HT-29 (cell line): ENCODE results near the gene ASAH2B. TPM values are rescaled to one million over a fixed set of nuclear protein-coding genes. Genes with fewer than 3 reads are reported as not detected.
"Not testable (repeated sequence)": the region's sequence is repeated elsewhere in the genome, so short reads cannot be mapped to it uniquely, and the experiment has no call there.

ENCODE experiments used
- DNase-seq: peaks from one replicate; pipeline ENCODE4 v3.0.0-alpha.2; 2015; ENCODE audit warnings: low spot score
- total RNA-seq: library from RNA; depleted of rRNA; stranded (reverse); fragments of >200 nt; shearing (Covaris generic); gene quantifications from 2 replicates; pipeline ENCODE4 v1.2.3, GENCODE V29; 2014; rRNA removed

The ASAH2B gene
- total RNA-seq: 3.7 and 9.3 TPM in 2 replicates

- DNase-seq: peak; percentile 86
Observed at GRCh38 chr10:50739618-50740292, at the start of gene ASAH2B. ASAH2B (plus strand) TSS chr10:50739936; CDS start chr10:50745131, 5,195 bp downstream.

DNA sequence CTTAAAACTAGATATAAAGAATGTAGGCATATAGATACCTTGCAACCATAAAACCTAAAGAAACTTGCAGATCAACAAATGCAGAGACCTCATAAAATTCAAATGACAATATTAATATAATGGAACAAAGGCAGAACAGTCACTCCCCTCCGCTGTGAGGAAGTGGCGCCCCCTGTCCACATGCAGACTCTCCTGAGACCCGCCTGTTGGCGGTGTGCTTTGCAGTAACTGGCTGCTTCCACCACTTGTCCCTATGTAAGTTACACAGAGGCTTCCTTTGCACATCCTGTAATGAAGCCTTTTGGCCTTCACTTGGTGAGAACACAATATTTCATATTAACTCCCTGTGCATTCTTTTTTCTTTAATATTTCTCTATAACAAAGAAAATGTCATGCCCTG lies 41.9 kb upstream of the ASAH2B start:
- not testable (repeated sequence) for DNase-seq

DNA sequence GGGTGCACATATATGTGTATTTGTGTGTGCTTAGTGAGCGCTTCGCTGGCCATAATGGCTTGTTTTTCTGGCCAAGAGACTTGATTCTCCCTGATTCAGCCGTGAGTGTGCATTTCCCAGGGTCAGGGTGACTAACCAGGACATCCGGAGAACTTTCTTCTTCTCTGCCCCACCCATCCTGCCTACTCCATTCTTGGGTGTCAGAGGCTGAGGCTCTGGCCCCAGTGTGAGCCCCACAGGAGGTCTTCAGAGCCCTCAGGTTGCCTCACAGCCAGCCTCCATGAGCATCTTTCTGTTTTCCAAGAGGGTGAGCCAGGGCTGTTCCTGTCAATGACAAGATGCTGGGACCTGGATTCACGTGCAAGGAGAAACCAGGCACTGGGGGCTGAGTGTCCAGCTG lies 37.8 kb upstream of the ASAH2B start:
- DNase-seq: not testable (repeated sequence)

DNA sequence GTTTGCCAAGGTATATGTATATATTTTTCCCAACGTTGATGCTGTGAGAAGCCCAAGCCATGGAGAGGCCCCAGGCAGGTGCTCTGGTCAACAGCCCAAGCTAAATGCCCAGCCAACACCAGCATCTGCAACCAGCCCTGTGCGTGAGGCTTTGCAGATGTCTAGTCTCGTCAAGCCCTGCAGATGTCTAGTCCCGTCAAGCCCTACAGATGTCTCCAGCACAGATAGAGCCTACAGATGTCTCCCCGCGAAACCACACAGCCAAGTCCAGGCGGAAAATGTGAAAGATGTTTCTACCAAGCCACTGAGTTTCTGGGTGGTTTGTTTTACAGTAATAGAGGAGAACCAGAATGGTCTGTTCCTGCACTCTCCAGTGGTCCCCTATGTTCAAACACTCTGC lies 36.7 kb upstream of the ASAH2B start:
- DNase-seq: not testable (repeated sequence)

DNA sequence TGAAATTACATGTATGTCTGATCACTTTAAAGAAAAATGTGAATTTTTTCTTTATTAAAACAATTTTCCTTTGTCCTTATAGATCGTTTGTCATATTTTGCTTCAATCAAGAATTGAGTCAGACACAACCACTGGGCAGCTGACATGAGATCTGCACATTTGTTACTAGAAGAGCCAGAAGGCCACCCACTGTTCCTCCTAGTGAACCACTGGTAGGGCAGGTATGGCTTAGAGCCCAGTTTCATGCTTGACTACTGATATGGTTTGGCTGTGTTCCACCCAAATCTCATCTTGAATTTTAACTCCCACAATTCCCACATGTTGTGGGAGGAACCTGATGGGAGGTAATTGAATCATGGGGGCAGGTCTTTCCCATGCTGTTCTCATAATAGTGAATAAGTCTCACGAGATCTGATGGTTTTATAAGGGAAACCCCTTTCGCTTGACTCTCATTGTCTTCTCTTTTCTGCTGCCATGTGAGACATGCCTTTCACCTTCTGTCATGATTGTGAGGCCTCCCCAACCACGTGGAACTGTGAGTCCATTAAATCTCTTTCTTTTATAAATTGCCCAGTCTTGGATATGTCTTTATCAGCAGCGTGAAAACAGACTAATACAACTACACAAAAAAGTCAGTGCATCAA lies 35.2 kb upstream of the ASAH2B start:
- DNase-seq: not testable (repeated sequence)

- not testable (repeated sequence) for DNase-seq
Observed at GRCh38 chr10:50706006-50706405, 33.7 kb upstream of the ASAH2B start.

GRCh38 chr10:50710241-50710640 lies 29.5 kb upstream of the ASAH2B start:
- not testable (repeated sequence) for DNase-seq

GRCh38 chr10:50723812-50724211 lies 15.9 kb upstream of the ASAH2B start:
- DNase-seq: not testable (repeated sequence)

GRCh38 chr10:50728112-50728511 lies 11.6 kb upstream of the ASAH2B start:
- not testable (repeated sequence) for DNase-seq

- DNase-seq: not testable (repeated sequence)
Observed at GRCh38 chr10:50738987-50739617, 634 bp upstream of the ASAH2B start.

GRCh38 chr10:50740293-50740648 lies 535 bp downstream of the ASAH2B start:
- DNase-seq: no peak

GRCh38 chr10:50742820-50743219 lies 3.1 kb downstream of the ASAH2B start:
- not testable (repeated sequence) for DNase-seq

- not testable (repeated sequence) for DNase-seq
Observed at GRCh38 chr10:50766774-50767513, 27.2 kb downstream of the ASAH2B start.

DNA sequence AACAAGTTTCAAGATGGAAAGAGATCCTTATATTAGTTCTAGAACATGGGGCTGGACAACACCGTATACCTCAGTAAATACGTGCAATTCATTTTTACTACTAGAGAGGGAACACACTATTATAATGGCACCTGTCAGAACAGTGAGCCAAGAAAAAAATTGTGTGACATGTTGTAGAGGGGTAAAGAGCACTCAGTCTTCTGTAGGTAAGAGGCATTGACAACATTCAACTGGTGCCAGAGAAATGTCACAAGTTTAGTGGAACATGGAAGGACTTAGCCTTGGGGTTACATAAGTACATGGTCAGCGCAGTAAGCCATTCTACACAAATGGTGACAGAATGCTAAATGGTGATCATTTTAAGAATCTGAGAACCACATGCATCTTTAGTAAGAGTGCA lies 32.3 kb downstream of the ASAH2B start:
- DNase-seq: not testable (repeated sequence)

GRCh38 chr10:50774868-50775267 lies 35.1 kb downstream of the ASAH2B start:
- DNase-seq: not testable (repeated sequence)

GRCh38 chr10:50780036-50780435 lies 40.3 kb downstream of the ASAH2B start:
- DNase-seq: not testable (repeated sequence)

GRCh38 chr10:50782017-50782416 lies 42.3 kb downstream of the ASAH2B start:
- not testable (repeated sequence) for DNase-seq

GRCh38 chr10:50787962-50788361 lies 48.2 kb downstream of the ASAH2B start:
- not testable (repeated sequence) for DNase-seq

DNA sequence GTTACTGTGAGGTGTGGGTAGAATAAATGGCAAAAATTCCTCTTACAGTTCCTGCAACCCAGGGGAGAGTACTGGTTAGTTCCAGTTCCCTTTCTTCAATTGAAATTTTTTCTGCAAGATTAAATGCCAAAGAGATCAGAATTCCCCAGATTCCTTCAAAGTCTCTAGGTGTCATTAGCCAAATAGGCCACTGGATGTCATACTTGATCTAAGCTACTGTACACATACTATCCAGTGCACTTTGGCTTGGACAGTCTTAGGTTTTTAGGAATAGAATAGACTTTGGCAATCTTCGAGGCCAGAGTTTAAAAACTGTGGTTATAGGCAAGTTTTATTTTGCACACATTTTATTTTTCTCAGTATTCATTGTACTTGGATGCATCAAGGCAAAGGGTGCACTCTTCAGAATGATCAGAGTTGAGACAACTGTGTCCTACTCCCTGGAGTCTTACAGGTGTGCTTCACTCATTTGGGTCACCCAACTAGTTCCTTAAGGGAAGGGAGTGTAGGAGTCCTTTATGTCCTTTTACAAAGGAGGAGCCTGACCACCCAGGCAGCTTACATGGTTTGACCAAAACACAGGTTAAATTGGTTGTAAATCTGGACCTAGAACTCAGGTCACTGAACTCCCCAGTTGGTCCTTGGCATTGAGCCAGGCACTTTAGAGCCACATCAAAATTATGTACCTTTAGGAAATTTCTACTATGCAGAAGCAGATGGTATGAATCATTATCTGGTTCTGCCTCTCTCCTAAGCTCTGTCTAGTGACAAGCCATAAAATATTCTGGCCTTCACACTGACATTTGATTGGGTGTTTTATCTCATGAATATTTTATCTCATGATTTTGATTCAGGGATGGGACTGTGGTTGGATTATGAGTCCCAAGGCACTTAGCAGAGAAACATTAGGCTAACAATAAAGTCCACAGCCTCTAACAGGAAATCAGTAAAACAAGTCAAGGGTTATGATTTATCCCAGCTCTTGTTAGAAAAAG lies 49.5 kb downstream of the ASAH2B start:
- DNase-seq: peak; percentile 54

DNA sequence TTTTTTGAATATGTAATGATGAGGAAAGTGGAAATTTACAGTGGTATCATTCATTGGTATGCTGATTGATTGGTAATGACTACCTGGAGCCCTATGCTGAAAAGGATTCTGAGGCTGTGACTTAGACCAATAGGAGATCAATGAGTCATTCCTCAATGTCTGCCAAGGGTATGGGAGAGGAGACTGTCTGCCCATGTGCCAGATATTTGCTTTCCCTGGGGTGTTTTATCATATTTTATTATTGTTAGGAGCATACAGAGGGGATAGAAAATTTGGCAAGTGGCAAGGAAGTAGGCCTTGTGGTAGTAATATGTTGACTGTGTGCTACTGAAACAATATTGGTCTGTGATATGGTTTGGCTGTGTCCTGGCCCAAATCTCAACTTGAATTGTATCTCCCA lies 54.8 kb downstream of the ASAH2B start:
- no peak for DNase-seq

DNA sequence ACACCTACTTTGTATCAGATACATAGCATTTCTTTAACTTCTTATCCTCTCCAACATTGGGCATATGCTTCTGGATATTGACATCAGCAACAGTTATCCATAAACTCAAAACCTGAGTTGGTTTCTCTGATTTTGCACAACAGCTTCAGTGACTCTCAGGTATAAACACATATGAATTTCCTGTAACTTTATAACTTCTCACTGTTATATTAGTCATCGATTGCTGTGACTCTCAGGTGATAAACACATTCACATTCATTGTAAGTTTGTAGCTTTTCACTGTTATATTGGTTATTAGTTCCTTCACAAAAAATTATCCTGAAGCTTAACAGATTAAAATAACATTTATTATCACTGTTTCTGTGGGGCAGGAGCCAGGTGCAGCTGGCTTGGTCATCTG lies 57.0 kb downstream of the ASAH2B start:
- no peak for DNase-seq
